Karpas-422 (cell line): ENCODE data around the gene ZER1. TPM values are rescaled to one million over a fixed set of nuclear protein-coding genes. Genes with fewer than 3 reads are reported as not detected.

ENCODE experiments used
- DNase-seq: peaks from one replicate; pipeline ENCODE4 v3.0.0-alpha.2; 2015
- H2AFZ ChIP-seq: fragments of 200-600 bp; sonication (generic); 2 replicates; pipeline ENCODE4 v1.6.1; 2014; ENCODE audit warnings: antibody characterized with exemption, low read length, mixed read lengths
- H3K27ac ChIP-seq: fragments of 200-600 bp; sonication (generic); 2 replicates; pipeline ENCODE4 v1.5.1; 2014; ENCODE audit warnings: mild to moderate bottlenecking, low read length, moderate library complexity
- H3K27me3 ChIP-seq: fragments of 200-600 bp; sonication (generic); 2 replicates; pipeline ENCODE4 v1.6.1; 2014; ENCODE audit warnings: low read length, mixed read lengths
- H3K36me3 ChIP-seq: fragments of 200-600 bp; sonication (generic); 2 replicates; pipeline ENCODE4 v1.6.1; 2014; ENCODE audit warnings: low read length, mixed read lengths; ENCODE audit not compliant: insufficient read depth
- H3K4me1 ChIP-seq: fragments of 200-600 bp; sonication (generic); 2 replicates; pipeline ENCODE4 v1.6.1; 2014; ENCODE audit warnings: mild to moderate bottlenecking, low read length, mixed read lengths
- H3K4me2 ChIP-seq: fragments of 200-600 bp; sonication (generic); 2 replicates; pipeline ENCODE4 v1.6.1; 2014; ENCODE audit warnings: low read length, low read depth, mild to moderate bottlenecking; ENCODE audit not compliant: poor library complexity, severe bottlenecking
- H3K4me3 ChIP-seq: fragments of 200-600 bp; sonication (generic); 2 replicates; pipeline ENCODE4 v1.5.1; 2014; ENCODE audit warnings: mild to moderate bottlenecking, antibody characterized with exemption, low read length, mixed read lengths
- H3K79me2 ChIP-seq: fragments of 200-600 bp; sonication (generic); 2 replicates; pipeline ENCODE4 v1.6.1; 2014; ENCODE audit warnings: mild to moderate bottlenecking, low read length, mixed read lengths
- H3K9ac ChIP-seq: fragments of 200-600 bp; sonication (generic); 2 replicates; pipeline ENCODE4 v1.6.0; 2014; ENCODE audit warnings: low read length
- H3K9me2 ChIP-seq: fragments of 200-600 bp; sonication (generic), shearing (Covaris generic); replicated peaks from 2 replicates; pipeline ENCODE4 v1.6.0; 2014; ENCODE audit warnings: mild to moderate bottlenecking, low read length, moderate library complexity; ENCODE audit not compliant: insufficient read depth
- H3K9me3 ChIP-seq: fragments of 300-700, 200-600 bp; sonication (generic); 2 replicates; pipeline ENCODE4 v1.6.1; 2014; ENCODE audit warnings: low read length, mixed read lengths
- H4K20me1 ChIP-seq: fragments of 200-600 bp; sonication (generic); 2 replicates; pipeline ENCODE4 v1.6.1; 2014; ENCODE audit warnings: mild to moderate bottlenecking, antibody characterized with exemption, low read length, low read depth; ENCODE audit not compliant: insufficient read depth
- total RNA-seq: library from RNA; depleted of rRNA; stranded (reverse); fragments of >200 nt; shearing (Covaris generic); gene quantifications from 2 replicates; pipeline ENCODE4 v1.2.3, GENCODE V29; 2014; ENCODE audit warnings: low replicate concordance

The ZER1 gene
- total RNA-seq, 1 experiment from 2014 or later: 25.4 TPM

- Histone ChIP-seq H3K9me2 (no peaks in the 10 kb centered on the region), H3K27me3 (no peaks in the 10 kb centered on the region), H4K20me1 (peaks cover 37% of the 10 kb centered on the region), H2AFZ (no peak overlapping the region), H3K4me3 (peak overlapping the region; percentile 93), H3K36me3 (peaks cover 53% of the 10 kb centered on the region), H3K9ac (peak overlapping the region; percentile 86), H3K4me1 (peaks cover 43% of the 10 kb centered on the region), H3K27ac (peak overlapping the region; percentile 69), H3K9me3 (no peaks in the 10 kb centered on the region), H3K4me2 (peak overlapping the region; percentile 91), H3K79me2 (peaks cover 54% of the 10 kb centered on the region)
- no peak for DNase-seq
Measured at GRCh38 chr9:128690684-128691034, 81.1 kb downstream of the ZER1 start.

GRCh38 chr9:128689820-128690683, 81.7 kb downstream of the ZER1 start:
- H3K4me1 ChIP-seq: peaks cover 49% of the 10 kb centered on the region
- peak overlapping the region; percentile 93 for H3K4me3 ChIP-seq
- H3K36me3 ChIP-seq: peaks cover 50% of the 10 kb centered on the region
- H4K20me1 ChIP-seq: peaks cover 41% of the 10 kb centered on the region
- peak; percentile 74 for DNase-seq
- H3K9me3 ChIP-seq: no peaks in the 10 kb centered on the region
- peaks cover 60% of the 10 kb centered on the region for H3K79me2 ChIP-seq
- H3K27ac ChIP-seq: peak overlapping the region; percentile 69
- peak overlapping the region; percentile 86 for H3K9ac ChIP-seq
- no peaks in the 10 kb centered on the region for H3K27me3 ChIP-seq
- H2AFZ ChIP-seq: no peak overlapping the region
- no peaks in the 10 kb centered on the region for H3K9me2 ChIP-seq
- peak overlapping the region; percentile 91 for H3K4me2 ChIP-seq

GRCh38 chr9:128689293-128689774, 82.4 kb downstream of the ZER1 start:
- H4K20me1 ChIP-seq: peaks cover 41% of the 10 kb centered on the region
- no peaks in the 10 kb centered on the region for H3K9me3 ChIP-seq
- peak overlapping the region; percentile 49 for H3K4me2 ChIP-seq
- DNase-seq: no peak
- no peaks in the 10 kb centered on the region for H3K27me3 ChIP-seq
- peaks cover 67% of the 10 kb centered on the region for H3K79me2 ChIP-seq
- peak overlapping the region; percentile 64 for H3K27ac ChIP-seq
- peak overlapping the region; percentile 70 for H3K4me3 ChIP-seq
- no peaks in the 10 kb centered on the region for H3K9me2 ChIP-seq
- H3K4me1 ChIP-seq: peaks cover 55% of the 10 kb centered on the region
- H3K36me3 ChIP-seq: peaks cover 47% of the 10 kb centered on the region
- no peak overlapping the region for H2AFZ ChIP-seq
- peak overlapping the region; percentile 85 for H3K9ac ChIP-seq

GRCh38 chr9:128688501-128689292, 83.0 kb downstream of the ZER1 start, which contains the start of gene SET:
Gene SET, plus strand, starts transcription at chr9:128689222. Its CDS starts 361 bp downstream, at chr9:128689583.
- peaks cover 55% of the 10 kb centered on the region for H3K4me1 ChIP-seq
- H3K27ac ChIP-seq: peak within 1 kb of the TSS; percentile 72
- H3K27me3 ChIP-seq: no peaks in the 10 kb centered on the region
- peaks cover 38% of the 10 kb centered on the region for H4K20me1 ChIP-seq
- peak within 1 kb of the TSS; percentile 93 for H3K4me3 ChIP-seq
- H3K36me3 ChIP-seq: peaks cover 40% of the 10 kb centered on the region
- peak; percentile 98 for DNase-seq
- peak within 1 kb of the TSS; percentile 86 for H3K9ac ChIP-seq
- peak within 1 kb of the TSS; percentile 19; the same call in 1 of the 2 replicates for H2AFZ ChIP-seq
- peak within 1 kb of the TSS; percentile 94 for H3K4me2 ChIP-seq
- H3K9me2 ChIP-seq: no peaks in the 10 kb centered on the region
- no peaks in the 10 kb centered on the region for H3K9me3 ChIP-seq
- H3K79me2 ChIP-seq: peaks cover 73% of the 10 kb centered on the region

- Histone ChIP-seq H3K36me3 (peaks cover 29% of the 10 kb centered on the region), H3K9me2 (no peaks in the 10 kb centered on the region), H3K9ac (no peak overlapping the region), H4K20me1 (peaks cover 30% of the 10 kb centered on the region), H2AFZ (no peak overlapping the region), H3K4me1 (peaks cover 65% of the 10 kb centered on the region), H3K79me2 (peaks cover 83% of the 10 kb centered on the region), H3K4me2 (peak overlapping the region; percentile 94), H3K9me3 (no peaks in the 10 kb centered on the region), H3K4me3 (peak overlapping the region; percentile 81; the same call in 1 of the 2 replicates), H3K27ac (no peak overlapping the region; the same call in 1 of the 2 replicates), H3K27me3 (no peaks in the 10 kb centered on the region)
- DNase-seq: no peak
Measured at GRCh38 chr9:128687453-128687852, 84.3 kb downstream of the ZER1 start.

GRCh38 chr9:128685636-128686489, 85.9 kb downstream of the ZER1 start:
- peak overlapping the region; percentile 95 for H3K27ac ChIP-seq
- peaks cover 83% of the 10 kb centered on the region for H3K79me2 ChIP-seq
- H2AFZ ChIP-seq: no peak overlapping the region
- H3K4me1 ChIP-seq: peaks cover 61% of the 10 kb centered on the region
- H3K9me2 ChIP-seq: no peaks in the 10 kb centered on the region
- H3K4me2 ChIP-seq: peak overlapping the region; percentile 94
- H3K27me3 ChIP-seq: no peaks in the 10 kb centered on the region
- peaks cover 14% of the 10 kb centered on the region for H3K36me3 ChIP-seq
- H3K9me3 ChIP-seq: no peaks in the 10 kb centered on the region
- peak overlapping the region; percentile 97 for H3K9ac ChIP-seq
- no peak for DNase-seq
- peak overlapping the region; percentile 82 for H3K4me3 ChIP-seq
- peaks cover 14% of the 10 kb centered on the region for H4K20me1 ChIP-seq

GRCh38 chr9:128684325-128685199, 87.2 kb downstream of the ZER1 start:
- Histone ChIP-seq H3K36me3 (peaks cover 6% of the 10 kb centered on the region; the same call in 1 of the 2 replicates), H3K79me2 (peaks cover 78% of the 10 kb centered on the region), H3K9me3 (no peaks in the 10 kb centered on the region), H3K4me2 (peak overlapping the region; percentile 94), H3K27ac (peak overlapping the region; percentile 95), H3K9me2 (no peaks in the 10 kb centered on the region), H4K20me1 (peaks cover 6% of the 10 kb centered on the region; the same call in 1 of the 2 replicates), H3K27me3 (no peaks in the 10 kb centered on the region), H3K4me3 (peak overlapping the region; percentile 82), H2AFZ (peak overlapping the region; percentile 46; the same call in 1 of the 2 replicates), H3K4me1 (peaks cover 55% of the 10 kb centered on the region), H3K9ac (peak overlapping the region; percentile 97)
- peak; percentile 94 for DNase-seq
